Measurements from ENCODE around the gene SANBR.

Gene SANBR

GRCh38 chr2:61091485-61091884, 25.8 kb downstream of the SANBR start:
- no peak for DNase-seq

DNA sequence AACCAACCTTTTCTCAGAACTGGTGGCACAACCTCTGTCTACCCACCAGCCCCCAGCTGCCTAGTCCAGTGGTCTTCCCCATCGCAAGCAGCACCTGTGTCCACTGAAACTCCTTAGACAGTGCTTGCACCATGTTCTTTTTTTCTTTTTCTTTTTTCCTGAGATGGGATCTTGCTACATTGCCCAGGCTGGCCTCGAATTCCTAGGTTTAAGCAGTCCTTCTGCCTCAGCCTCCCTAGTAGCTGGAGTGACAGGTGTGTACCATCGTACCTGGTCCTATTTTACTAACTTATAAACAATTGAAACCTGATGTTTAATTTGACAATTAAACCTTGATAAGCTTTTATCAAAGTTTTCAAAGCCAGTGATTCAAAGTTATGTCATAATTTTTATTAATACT, 30.8 kb downstream of the SANBR start:
- DNase-seq, result no peak

DNA sequence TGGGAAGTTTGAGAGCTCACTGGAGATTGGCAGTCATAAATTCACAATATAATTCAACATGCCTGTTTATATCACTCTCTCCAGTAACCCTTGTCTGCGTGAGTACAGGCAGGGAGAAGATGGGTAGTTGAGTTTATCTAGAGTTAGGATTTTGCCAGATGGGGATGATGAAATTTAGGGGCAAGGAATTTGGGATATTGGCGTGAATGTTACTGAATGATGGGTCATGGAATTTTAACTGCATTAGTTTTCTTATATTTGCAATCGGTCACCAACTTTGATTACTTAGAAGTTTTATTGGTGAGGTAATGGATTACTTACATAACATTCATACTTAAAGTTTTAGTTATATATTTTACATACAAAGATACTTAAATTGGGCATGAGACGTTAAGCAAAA, 35.1 kb downstream of the SANBR start:
- no peak for DNase-seq

GRCh38 chr2:61109291-61109690, 43.6 kb downstream of the SANBR start:
- DNase-seq, result no peak

GRCh38 chr2:61111708-61112107, 46.0 kb downstream of the SANBR start:
- no peak for DNase-seq

DNA sequence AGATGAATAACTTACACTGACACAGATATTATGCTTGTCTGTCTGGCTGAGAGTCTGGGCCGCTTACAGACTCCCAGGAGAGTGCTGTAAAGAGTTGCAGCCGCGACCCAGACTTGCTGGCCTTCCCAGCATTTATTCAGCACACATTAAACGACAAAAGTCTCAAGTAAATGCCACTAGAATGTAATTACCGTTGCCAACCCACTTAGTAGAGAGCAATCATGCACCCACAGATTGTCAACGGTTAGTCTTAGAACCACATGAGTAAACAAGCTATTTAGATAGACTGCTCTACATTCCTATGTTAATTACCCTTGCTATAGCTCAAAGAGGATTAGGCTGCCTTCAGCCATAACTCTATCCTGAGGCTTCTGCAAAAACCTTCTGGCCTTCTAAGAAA, 48.5 kb downstream of the SANBR start:
- DNase-seq, result peak; percentile 16
